GM12872 (cell line): ENCODE results near the gene GIGYF2.

Experiments
- TF ChIP-seq, protein P1 (sequence below): IDR thresholded peaks from 3 replicates; pipeline ENCODE4 v1.5.1; 2011; ENCODE audit warnings: low read depth, mild to moderate bottlenecking, low read length, moderate library complexity; ENCODE audit not compliant: insufficient read depth

GIGYF2 gene

DNA sequence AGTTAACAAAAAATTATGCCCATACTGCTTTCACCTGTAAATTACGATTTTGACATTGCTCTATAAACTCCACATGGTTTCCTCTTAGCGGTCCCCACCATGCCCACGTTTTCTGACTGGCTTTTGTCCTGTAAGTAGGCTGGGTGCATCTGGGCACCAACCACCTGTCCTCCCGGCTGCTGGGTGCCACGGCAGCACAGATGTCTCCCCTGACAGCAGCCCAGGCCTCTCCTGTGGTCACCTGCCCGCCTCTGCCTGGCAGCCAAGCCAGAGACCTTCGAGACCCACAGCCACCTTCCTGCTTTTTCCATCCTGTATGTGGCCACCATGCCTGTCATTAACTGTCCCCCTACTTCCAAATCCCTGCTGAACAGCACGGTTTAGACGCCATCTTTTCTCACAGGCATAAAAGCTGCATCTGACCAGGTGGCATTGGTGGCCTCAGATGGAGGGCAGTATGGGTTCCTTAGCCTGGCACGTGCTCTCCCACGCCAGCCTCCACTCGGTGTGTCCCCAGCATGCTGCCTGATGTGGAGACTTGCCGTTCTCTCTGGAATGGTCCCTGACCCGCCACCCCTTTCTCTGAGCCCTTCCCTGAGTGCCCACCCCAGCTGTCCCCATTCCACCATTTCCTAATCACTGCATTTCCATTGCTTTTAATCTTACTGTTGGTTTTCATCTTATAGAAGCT, 191.9 kb downstream of the GIGYF2 start:
- TF ChIP-seq, protein P1, sequence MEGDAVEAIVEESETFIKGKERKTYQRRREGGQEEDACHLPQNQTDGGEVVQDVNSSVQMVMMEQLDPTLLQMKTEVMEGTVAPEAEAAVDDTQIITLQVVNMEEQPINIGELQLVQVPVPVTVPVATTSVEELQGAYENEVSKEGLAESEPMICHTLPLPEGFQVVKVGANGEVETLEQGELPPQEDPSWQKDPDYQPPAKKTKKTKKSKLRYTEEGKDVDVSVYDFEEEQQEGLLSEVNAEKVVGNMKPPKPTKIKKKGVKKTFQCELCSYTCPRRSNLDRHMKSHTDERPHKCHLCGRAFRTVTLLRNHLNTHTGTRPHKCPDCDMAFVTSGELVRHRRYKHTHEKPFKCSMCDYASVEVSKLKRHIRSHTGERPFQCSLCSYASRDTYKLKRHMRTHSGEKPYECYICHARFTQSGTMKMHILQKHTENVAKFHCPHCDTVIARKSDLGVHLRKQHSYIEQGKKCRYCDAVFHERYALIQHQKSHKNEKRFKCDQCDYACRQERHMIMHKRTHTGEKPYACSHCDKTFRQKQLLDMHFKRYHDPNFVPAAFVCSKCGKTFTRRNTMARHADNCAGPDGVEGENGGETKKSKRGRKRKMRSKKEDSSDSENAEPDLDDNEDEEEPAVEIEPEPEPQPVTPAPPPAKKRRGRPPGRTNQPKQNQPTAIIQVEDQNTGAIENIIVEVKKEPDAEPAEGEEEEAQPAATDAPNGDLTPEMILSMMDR = no peak

DNA sequence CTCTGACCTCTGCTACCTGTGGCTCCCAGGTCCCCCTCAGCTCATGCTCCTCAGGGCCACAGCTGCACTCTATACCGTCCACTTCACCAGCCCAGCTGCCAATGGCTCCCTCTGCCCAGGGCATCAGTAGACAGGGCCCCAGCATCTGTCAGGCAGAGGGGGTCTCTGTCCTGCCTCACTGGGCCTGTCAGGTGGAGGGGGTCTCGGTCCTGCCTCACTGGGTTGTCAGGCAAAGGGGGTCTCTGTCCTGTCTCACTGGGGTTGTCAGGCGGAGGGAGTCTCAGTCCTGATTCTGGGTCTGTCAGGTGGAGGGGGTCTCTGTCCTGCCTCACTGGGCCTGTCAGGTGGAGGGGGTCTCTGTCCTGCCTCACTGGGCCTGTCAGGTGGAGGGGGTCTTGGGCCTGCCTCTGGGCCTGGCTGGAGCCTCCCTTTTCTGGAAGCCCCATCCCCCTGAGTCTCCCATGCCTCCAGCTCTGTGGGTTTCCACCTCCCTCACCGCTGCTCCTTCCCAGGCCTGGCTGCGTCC, 192.8 kb downstream of the GIGYF2 start:
- TF ChIP-seq, protein P1 = no peak

DNA sequence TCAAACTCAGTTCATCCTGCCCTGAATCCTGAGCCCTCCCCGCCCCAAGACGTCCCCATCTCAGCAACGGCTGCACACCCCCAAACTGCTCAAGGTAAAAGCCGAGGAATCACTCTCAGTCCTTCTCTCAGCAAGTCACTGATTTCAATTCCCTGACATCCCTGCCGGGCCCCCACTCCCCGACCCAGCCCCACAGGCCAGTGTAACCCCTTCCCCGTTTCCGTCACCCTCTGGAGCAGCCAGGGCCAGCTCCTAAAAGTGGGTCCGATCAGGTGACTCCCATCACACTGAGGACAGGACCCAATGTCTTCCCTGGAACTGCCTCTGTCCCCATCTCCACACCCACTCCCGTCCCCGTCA, 193.4 kb downstream of the GIGYF2 start:
- TF ChIP-seq, protein P1 = no peak

DNA sequence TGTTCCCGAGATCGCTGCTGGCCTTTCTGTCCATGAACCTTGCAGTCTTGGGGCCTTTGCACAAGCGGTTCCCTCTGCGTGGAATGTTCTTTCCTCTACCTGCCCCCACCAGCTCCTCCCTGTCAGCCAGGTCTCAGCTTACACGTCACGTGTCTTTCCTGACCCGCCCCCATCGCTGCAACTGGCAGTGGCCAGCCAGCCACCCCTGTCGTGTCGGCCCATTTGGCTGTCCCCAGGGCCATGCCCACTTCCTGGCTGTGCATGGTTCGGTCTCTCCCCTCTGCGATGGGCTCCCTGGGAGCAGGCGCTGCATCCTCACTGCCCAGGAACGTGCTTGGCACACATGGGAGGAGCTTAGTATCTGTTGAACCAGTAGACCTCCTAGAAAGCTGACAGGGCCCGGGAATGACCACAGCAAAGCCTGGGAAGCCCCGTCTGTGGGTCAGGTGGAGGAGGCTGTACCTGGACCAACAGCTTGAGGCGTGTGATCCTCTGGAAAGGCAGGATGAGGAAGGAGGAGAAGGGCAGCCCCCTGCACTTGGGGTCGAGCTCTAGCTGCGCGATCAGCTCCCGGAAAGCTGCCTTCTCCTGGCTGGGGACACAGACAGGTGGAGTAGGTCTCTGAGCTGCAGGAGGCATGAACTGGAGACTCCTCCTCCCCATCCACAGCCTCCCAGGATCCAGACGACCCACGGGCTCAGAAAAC, 193.9 kb downstream of the GIGYF2 start:
- TF ChIP-seq, protein P1 = no peak

DNA sequence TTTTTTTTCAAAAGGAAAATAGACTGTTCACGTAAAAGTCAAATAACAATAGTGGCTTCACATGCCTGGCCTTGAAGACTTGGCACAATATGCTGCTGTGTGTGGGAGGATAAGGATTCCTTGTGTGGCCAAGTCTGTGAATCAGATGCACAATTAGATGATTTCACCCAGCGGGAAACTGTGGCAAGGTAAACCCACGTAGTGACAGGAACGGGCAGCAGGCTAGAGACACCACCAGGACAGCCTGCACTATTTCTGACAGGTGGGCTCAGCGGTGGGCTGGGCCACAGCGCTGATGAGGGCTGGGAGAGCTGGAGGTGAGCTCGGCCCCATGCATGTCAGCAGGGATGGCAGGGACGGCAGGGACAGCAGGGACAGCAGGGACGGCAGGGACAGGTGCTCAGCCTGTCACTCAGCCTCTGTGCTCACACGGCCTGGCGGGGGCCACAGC, 194.5 kb downstream of the GIGYF2 start:
- TF ChIP-seq, protein P1 = no peak

DNA sequence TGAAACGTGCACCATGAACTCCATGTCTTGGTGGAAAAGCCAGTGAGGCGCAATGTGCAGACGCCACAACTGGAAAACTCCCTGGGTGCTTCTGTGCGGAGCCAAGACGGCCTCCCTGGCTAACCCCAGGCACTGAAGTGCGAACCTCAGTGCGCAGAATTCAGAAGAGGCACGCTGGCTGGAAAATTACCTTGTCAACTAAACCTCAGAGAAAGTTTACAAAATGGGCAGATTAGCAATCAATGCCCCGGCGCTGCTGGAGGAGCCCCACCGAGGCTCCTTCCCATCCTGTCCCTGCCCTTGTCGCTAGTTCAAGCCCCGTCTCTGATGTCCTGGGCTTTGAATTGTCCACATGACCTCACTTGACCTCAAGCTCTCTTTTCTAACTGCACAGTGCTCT, 195.1 kb downstream of the GIGYF2 start:
- TF ChIP-seq, protein P1 = no peak

DNA sequence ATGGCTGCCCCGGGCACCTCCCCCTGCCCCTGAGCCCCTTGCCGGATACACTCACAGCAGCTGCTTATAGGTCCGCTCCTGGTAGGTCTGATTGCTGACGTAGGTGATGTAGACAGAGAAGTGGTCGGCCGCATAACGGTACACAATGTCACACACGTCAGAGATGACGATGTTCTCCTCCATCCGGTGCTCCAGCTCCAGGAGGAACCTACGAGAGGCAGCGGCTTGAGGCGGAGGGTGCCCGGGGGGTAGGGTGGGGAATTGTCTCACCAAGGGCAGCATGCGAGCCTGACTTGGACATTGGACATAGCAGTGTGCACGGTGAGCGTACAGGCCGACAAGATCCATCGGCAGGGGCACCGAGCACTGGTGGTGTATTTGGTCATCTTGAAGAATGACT, 195.7 kb downstream of the GIGYF2 start:
- TF ChIP-seq, protein P1 = no peak
